ENCODE measurements around the gene ARV1.
A peak's percentile ranks its signal among the peaks of the same experiment; 100 is the strongest.
"Not testable (repeated sequence)": the region's sequence is repeated elsewhere in the genome, so short reads cannot be mapped to it uniquely, and the experiment has no call there.

Gene ARV1

DNA sequence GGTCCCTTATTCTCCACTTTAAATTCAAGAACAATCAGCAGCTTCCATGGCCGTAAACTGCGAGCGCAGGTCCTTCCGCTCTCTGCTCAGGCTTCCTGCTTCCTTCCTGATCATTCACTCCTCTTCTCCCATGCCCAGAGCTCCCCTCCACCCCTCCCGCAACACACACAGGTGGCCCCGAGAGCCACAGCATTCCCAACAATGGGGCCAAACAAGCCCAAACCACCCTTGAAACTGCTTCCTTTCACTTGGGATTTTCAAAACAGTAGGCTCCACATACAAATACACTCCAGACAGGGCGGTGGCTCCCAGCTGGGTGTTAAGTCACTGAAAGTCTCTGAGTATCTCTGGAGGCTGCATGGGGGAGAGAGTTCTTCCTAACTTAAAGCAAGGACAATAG is 49.8 kb downstream of the ARV1 start:
- H3K79me2 ChIP-seq (ENCODE audit: insufficient read depth, low read length), result no peaks in the 10 kb centered on the region
- no peak overlapping the region for H3K9ac ChIP-seq (ENCODE audit: low read depth, low read length, poor library complexity, severe bottlenecking)
- H3F3A ChIP-seq (ENCODE audit: low read depth), result no peaks in the 10 kb centered on the region
- H3K4me1 ChIP-seq (ENCODE audit: insufficient read depth, low read length, poor library complexity, severe bottlenecking), result peaks cover 10% of the 10 kb centered on the region
- H3K9me2 ChIP-seq (replicated peaks; ENCODE audit: low read depth, low read length), result no peaks in the 10 kb centered on the region
- TF ChIP-seq EZH2phosphoT487 (IDR thresholded peaks at IDR 0.05; ENCODE audit: borderline replicate concordance) (no peak), CTCF (conservative IDR thresholded peaks at IDR 0.05; ENCODE audit: low read length) (no peak)
- no peaks in the 10 kb centered on the region for H3K27me3 ChIP-seq (ENCODE audit: insufficient read depth, low read length, poor library complexity, severe bottlenecking)
- no peak overlapping the region for H2AFZ ChIP-seq (ENCODE audit: low read length)
- no peak overlapping the region for H3K4me2 ChIP-seq (ENCODE audit: low read depth, low read length, poor library complexity, severe bottlenecking)
- H3K4me3 ChIP-seq (ENCODE audit: low read length, poor library complexity, severe bottlenecking), result no peak overlapping the region
- no peaks in the 10 kb centered on the region for H3K36me3 ChIP-seq (ENCODE audit: insufficient read depth, low read length)
- H3K9me3 ChIP-seq (ENCODE audit: insufficient read depth, low read depth, low read length), result no peaks in the 10 kb centered on the region
- H4K20me1 ChIP-seq (ENCODE audit: insufficient read depth, low read length, poor library complexity, severe bottlenecking), result no peaks in the 10 kb centered on the region

DNA sequence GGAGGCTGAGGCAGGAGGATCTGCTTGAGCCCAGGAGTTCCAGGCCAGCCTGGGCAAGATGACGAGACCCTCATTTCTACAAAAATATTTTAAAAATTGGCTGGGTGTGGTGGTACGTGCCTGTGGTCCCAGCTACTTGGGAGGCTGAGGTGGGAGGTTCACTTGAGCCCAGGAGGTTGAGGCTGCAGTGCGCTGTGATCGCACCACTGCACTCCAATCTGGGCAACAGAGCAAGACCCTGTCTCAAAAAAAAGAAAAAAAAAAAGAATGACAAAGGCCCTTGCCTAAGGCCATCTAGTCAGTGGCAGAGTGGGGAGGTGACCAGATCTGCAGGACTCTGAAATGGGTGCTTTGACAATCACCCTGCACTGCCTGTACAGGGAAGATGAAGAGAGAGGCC is 50.4 kb downstream of the ARV1 start:
- not testable (repeated sequence) for H3K4me2 ChIP-seq (ENCODE audit: low read depth, low read length, poor library complexity, severe bottlenecking); H3K9me3 ChIP-seq (ENCODE audit: insufficient read depth, low read depth, low read length); H3K4me3 ChIP-seq (ENCODE audit: low read length, poor library complexity, severe bottlenecking); H4K20me1 ChIP-seq (ENCODE audit: insufficient read depth, low read length, poor library complexity, severe bottlenecking); H3F3A ChIP-seq (ENCODE audit: low read depth); H3K9ac ChIP-seq (ENCODE audit: low read depth, low read length, poor library complexity, severe bottlenecking); H3K79me2 ChIP-seq (ENCODE audit: insufficient read depth, low read length); H3K36me3 ChIP-seq (ENCODE audit: insufficient read depth, low read length); H3K4me1 ChIP-seq (ENCODE audit: insufficient read depth, low read length, poor library complexity, severe bottlenecking); H2AFZ ChIP-seq (ENCODE audit: low read length); H3K9me2 ChIP-seq (replicated peaks; ENCODE audit: low read depth, low read length); H3K27me3 ChIP-seq (ENCODE audit: insufficient read depth, low read length, poor library complexity, severe bottlenecking)

GRCh38 chr1:231029841-231030240 is 50.9 kb downstream of the ARV1 start:
- H2AFZ ChIP-seq (ENCODE audit: low read length), result no peak overlapping the region
- no peak for TF ChIP-seq EZH2phosphoT487 (IDR thresholded peaks at IDR 0.05; ENCODE audit: borderline replicate concordance)
- TF ChIP-seq CTCF (conservative IDR thresholded peaks at IDR 0.05; ENCODE audit: low read length), result no peak
- no peaks in the 10 kb centered on the region for H3K9me2 ChIP-seq (replicated peaks; ENCODE audit: low read depth, low read length)
- no peaks in the 10 kb centered on the region for H3K9me3 ChIP-seq (ENCODE audit: insufficient read depth, low read depth, low read length)
- H3K4me2 ChIP-seq (ENCODE audit: low read depth, low read length, poor library complexity, severe bottlenecking), result no peak overlapping the region
- no peak overlapping the region for H3K9ac ChIP-seq (ENCODE audit: low read depth, low read length, poor library complexity, severe bottlenecking)
- no peaks in the 10 kb centered on the region for H3K79me2 ChIP-seq (ENCODE audit: insufficient read depth, low read length)
- H3K36me3 ChIP-seq (ENCODE audit: insufficient read depth, low read length), result no peaks in the 10 kb centered on the region
- H3K4me3 ChIP-seq (ENCODE audit: low read length, poor library complexity, severe bottlenecking), result no peak overlapping the region
- H3K4me1 ChIP-seq (ENCODE audit: insufficient read depth, low read length, poor library complexity, severe bottlenecking), result peaks cover 10% of the 10 kb centered on the region
- H4K20me1 ChIP-seq (ENCODE audit: insufficient read depth, low read length, poor library complexity, severe bottlenecking), result no peaks in the 10 kb centered on the region
- H3K27me3 ChIP-seq (ENCODE audit: insufficient read depth, low read length, poor library complexity, severe bottlenecking), result no peaks in the 10 kb centered on the region
- H3F3A ChIP-seq (ENCODE audit: low read depth), result no peaks in the 10 kb centered on the region

GRCh38 chr1:231032963-231033362 is 54.1 kb downstream of the ARV1 start:
- Histone ChIP-seq H3K79me2 (ENCODE audit: insufficient read depth, low read length) (no peaks in the 10 kb centered on the region), H3K9me3 (ENCODE audit: insufficient read depth, low read depth, low read length) (no peaks in the 10 kb centered on the region), H3K4me3 (ENCODE audit: low read length, poor library complexity, severe bottlenecking) (no peak overlapping the region), H2AFZ (ENCODE audit: low read length) (no peak overlapping the region), H3K4me1 (ENCODE audit: insufficient read depth, low read length, poor library complexity, severe bottlenecking) (peaks cover 25% of the 10 kb centered on the region), H3K4me2 (ENCODE audit: low read depth, low read length, poor library complexity, severe bottlenecking) (peak overlapping the region; percentile 21), H4K20me1 (ENCODE audit: insufficient read depth, low read length, poor library complexity, severe bottlenecking) (no peaks in the 10 kb centered on the region), H3K9me2 (replicated peaks; ENCODE audit: low read depth, low read length) (no peaks in the 10 kb centered on the region), H3K9ac (ENCODE audit: low read depth, low read length, poor library complexity, severe bottlenecking) (no peak overlapping the region), H3F3A (ENCODE audit: low read depth) (no peaks in the 10 kb centered on the region), H3K36me3 (ENCODE audit: insufficient read depth, low read length) (no peaks in the 10 kb centered on the region), H3K27me3 (ENCODE audit: insufficient read depth, low read length, poor library complexity, severe bottlenecking) (no peaks in the 10 kb centered on the region)
- TF ChIP-seq EZH2phosphoT487 (IDR thresholded peaks at IDR 0.05; ENCODE audit: borderline replicate concordance) (no peak), CTCF (conservative IDR thresholded peaks at IDR 0.05; ENCODE audit: low read length) (no peak)

Measured in Loucy (cell line).